ENCODE data around the gene PIK3CD.

PIK3CD gene

GRCh38 chr1:9676815-9677393 lies 25.4 kb downstream of the PIK3CD start:
- in situ Hi-C loops (cut with HindIII; ENCODE audit: low pct_ligation_motif_present, low pct_unique_long_range_greater_than_20kb, low sequenced_read_pairs): no loop called here
- DNase-seq: no peak

GRCh38 chr1:9680091-9680490 lies 28.6 kb downstream of the PIK3CD start:
- no peak for DNase-seq
- in situ Hi-C loops (cut with HindIII; ENCODE audit: low pct_ligation_motif_present, low pct_unique_long_range_greater_than_20kb, low sequenced_read_pairs): no loop called here

GRCh38 chr1:9680828-9681227 lies 29.3 kb downstream of the PIK3CD start:
- DNase-seq: no peak
- in situ Hi-C loops (cut with HindIII; ENCODE audit: low pct_ligation_motif_present, low pct_unique_long_range_greater_than_20kb, low sequenced_read_pairs): no loop called here

GRCh38 chr1:9684801-9685200 lies 33.3 kb downstream of the PIK3CD start:
- in situ Hi-C loops (cut with HindIII; ENCODE audit: low pct_ligation_motif_present, low pct_unique_long_range_greater_than_20kb, low sequenced_read_pairs): no loop called here
- no peak for DNase-seq

GRCh38 chr1:9687120-9687873 lies 35.8 kb downstream of the PIK3CD start:
- DNase-seq: peak; percentile 81
- in situ Hi-C loops (cut with HindIII; ENCODE audit: low pct_ligation_motif_present, low pct_unique_long_range_greater_than_20kb, low sequenced_read_pairs): no loop called here

- in situ Hi-C loops (cut with HindIII; ENCODE audit: low pct_ligation_motif_present, low pct_unique_long_range_greater_than_20kb, low sequenced_read_pairs): no loop called here
Measured at GRCh38 chr1:9687874-9688582, 36.5 kb downstream of the PIK3CD start.

GRCh38 chr1:9688599-9688998 lies 37.1 kb downstream of the PIK3CD start:
- DNase-seq: no peak
- in situ Hi-C loops (cut with HindIII; ENCODE audit: low pct_ligation_motif_present, low pct_unique_long_range_greater_than_20kb, low sequenced_read_pairs): no loop called here

More at GRCh38 chr1:9687874-9688582, 36.5 kb downstream of the PIK3CD start:
- peak; percentile 49 for DNase-seq

GRCh38 chr1:9689011-9689706 lies 37.6 kb downstream of the PIK3CD start:
- DNase-seq: peak; percentile 76
- in situ Hi-C loops (cut with HindIII; ENCODE audit: low pct_ligation_motif_present, low pct_unique_long_range_greater_than_20kb, low sequenced_read_pairs): no loop called here

- in situ Hi-C loops (cut with HindIII; ENCODE audit: low pct_ligation_motif_present, low pct_unique_long_range_greater_than_20kb, low sequenced_read_pairs): no loop called here
- peak; percentile 38 for DNase-seq
Measured at GRCh38 chr1:9689971-9690381, 38.4 kb downstream of the PIK3CD start.

- in situ Hi-C loops (cut with HindIII; ENCODE audit: low pct_ligation_motif_present, low pct_unique_long_range_greater_than_20kb, low sequenced_read_pairs): no loop called here
Measured at GRCh38 chr1:9690440-9691107, 39.0 kb downstream of the PIK3CD start.

GRCh38 chr1:9691108-9691445 lies 39.5 kb downstream of the PIK3CD start:
- DNase-seq: peak; percentile 84
- in situ Hi-C loops (cut with HindIII; ENCODE audit: low pct_ligation_motif_present, low pct_unique_long_range_greater_than_20kb, low sequenced_read_pairs): no loop called here

More at GRCh38 chr1:9690440-9691107, 39.0 kb downstream of the PIK3CD start:
- no peak for DNase-seq

- no peak for DNase-seq
- in situ Hi-C loops (cut with HindIII; ENCODE audit: low pct_ligation_motif_present, low pct_unique_long_range_greater_than_20kb, low sequenced_read_pairs): no loop called here
Measured at GRCh38 chr1:9691691-9692090, 40.2 kb downstream of the PIK3CD start.

- in situ Hi-C loops (cut with HindIII; ENCODE audit: low pct_ligation_motif_present, low pct_unique_long_range_greater_than_20kb, low sequenced_read_pairs): no loop called here
- no peak for DNase-seq
Measured at GRCh38 chr1:9696793-9697192, 45.3 kb downstream of the PIK3CD start.

- DNase-seq: no peak
- in situ Hi-C loops (cut with HindIII; ENCODE audit: low pct_ligation_motif_present, low pct_unique_long_range_greater_than_20kb, low sequenced_read_pairs): no loop called here
Measured at GRCh38 chr1:9699361-9699760, 47.8 kb downstream of the PIK3CD start.

- DNase-seq: peak; percentile 86
- in situ Hi-C loops (cut with HindIII; ENCODE audit: low pct_ligation_motif_present, low pct_unique_long_range_greater_than_20kb, low sequenced_read_pairs): no loop called here
Measured at GRCh38 chr1:9700340-9700739, 48.8 kb downstream of the PIK3CD start.

- in situ Hi-C loops (cut with HindIII; ENCODE audit: low pct_ligation_motif_present, low pct_unique_long_range_greater_than_20kb, low sequenced_read_pairs): no loop called here
- DNase-seq: no peak
Measured at GRCh38 chr1:9701665-9702064, 50.1 kb downstream of the PIK3CD start.

- in situ Hi-C loops (cut with HindIII; ENCODE audit: low pct_ligation_motif_present, low pct_unique_long_range_greater_than_20kb, low sequenced_read_pairs): no loop called here
- no peak for DNase-seq
Measured at GRCh38 chr1:9703165-9703509, 51.6 kb downstream of the PIK3CD start.

GRCh38 chr1:9703681-9704080 lies 52.1 kb downstream of the PIK3CD start:
- in situ Hi-C loops (cut with HindIII; ENCODE audit: low pct_ligation_motif_present, low pct_unique_long_range_greater_than_20kb, low sequenced_read_pairs): no loop called here
- DNase-seq: no peak

All from ACHN (cell line).